PC-3 (cell line): ENCODE results near the gene SIGLEC14.

Experiments used
- EZH2 ChIP-seq: fragments of 300-600 bp; sonication (generic); IDR thresholded peaks from one replicate; pipeline ENCODE4 v1.6.1; 2017; ENCODE audit warnings: antibody characterized with exemption, mild to moderate bottlenecking, low read length; ENCODE audit not compliant: unreplicated experiment
- TF ChIP-seq, protein P1 (sequence below): fragments of 300-600 bp; sonication (generic); conservative IDR thresholded peaks from 2 replicates; pipeline ENCODE4 v1.5.1; 2017; ENCODE audit warnings: antibody characterized with exemption, low read depth, mild to moderate bottlenecking, low read length

DNA sequence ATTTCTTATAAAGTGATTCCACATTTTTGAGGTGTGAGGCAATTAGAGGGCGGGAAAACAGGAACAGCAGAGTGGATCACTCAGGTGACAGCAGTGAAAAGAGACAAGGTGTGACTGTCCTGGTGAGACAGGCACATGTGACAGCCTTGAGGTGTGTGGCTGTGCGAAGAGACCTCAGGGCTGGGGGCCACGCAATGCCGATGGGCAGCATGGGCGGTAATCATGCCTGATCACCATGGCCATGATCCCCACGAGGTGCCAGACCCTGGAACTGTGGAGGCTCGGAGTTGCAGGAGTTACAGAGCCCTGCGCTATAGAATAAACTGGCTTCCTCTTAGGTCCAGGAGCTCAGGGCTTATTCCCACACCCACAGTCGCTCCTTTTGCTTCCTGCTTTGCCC is 48.5 kb upstream of the SIGLEC14 start:
- TF ChIP-seq, protein P1, sequence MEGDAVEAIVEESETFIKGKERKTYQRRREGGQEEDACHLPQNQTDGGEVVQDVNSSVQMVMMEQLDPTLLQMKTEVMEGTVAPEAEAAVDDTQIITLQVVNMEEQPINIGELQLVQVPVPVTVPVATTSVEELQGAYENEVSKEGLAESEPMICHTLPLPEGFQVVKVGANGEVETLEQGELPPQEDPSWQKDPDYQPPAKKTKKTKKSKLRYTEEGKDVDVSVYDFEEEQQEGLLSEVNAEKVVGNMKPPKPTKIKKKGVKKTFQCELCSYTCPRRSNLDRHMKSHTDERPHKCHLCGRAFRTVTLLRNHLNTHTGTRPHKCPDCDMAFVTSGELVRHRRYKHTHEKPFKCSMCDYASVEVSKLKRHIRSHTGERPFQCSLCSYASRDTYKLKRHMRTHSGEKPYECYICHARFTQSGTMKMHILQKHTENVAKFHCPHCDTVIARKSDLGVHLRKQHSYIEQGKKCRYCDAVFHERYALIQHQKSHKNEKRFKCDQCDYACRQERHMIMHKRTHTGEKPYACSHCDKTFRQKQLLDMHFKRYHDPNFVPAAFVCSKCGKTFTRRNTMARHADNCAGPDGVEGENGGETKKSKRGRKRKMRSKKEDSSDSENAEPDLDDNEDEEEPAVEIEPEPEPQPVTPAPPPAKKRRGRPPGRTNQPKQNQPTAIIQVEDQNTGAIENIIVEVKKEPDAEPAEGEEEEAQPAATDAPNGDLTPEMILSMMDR: no peak
- no peak for TF ChIP-seq EZH2
